Hematopoietic multipotent progenitor cell treated with erythropoietin and hydrocortisone succinate and interleukin-3 and kit ligand, for 8 days (in vitro differentiated cells): ENCODE data around the gene CLINT1.
"Not testable (repeated sequence)": the region's sequence is repeated elsewhere in the genome, so short reads cannot be mapped to it uniquely, and the experiment has no call there.

ENCODE experiments used
- DNase-seq: peaks from one replicate; pipeline ENCODE4 v3.0.0-alpha.2; 2015

The CLINT1 gene

DNA sequence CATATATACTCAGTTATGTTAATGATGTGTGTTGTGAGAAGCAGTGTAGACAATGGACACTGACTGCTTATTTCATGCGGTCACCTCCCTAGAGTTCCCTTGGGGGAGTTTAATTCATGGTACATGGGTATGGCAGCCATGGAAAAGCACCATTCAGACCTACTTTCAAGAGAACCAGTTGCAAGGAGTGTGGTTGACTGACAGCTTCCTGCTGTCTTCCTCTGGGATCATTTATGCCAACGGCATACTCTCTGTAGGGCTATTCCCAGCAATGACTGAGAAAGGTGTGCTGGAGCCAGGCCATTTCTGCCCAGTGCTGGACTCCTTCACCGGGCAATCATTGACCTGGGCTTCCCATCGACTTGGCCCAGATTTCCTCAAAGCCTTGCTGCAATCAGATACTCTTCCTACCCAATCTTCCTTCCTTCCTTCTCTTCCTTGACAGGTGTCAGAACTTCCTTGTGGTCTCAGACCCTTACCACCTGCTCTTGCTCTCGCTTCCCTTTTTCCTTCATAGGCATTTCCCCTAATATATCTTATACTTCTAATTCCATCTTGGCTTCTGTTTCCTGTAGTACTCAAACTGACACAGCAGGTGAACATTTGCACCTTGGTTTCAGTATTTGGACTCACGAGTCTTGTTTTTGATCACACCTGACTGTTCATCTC is 3.4 kb upstream of the CLINT1 start:
- no peak for DNase-seq

DNA sequence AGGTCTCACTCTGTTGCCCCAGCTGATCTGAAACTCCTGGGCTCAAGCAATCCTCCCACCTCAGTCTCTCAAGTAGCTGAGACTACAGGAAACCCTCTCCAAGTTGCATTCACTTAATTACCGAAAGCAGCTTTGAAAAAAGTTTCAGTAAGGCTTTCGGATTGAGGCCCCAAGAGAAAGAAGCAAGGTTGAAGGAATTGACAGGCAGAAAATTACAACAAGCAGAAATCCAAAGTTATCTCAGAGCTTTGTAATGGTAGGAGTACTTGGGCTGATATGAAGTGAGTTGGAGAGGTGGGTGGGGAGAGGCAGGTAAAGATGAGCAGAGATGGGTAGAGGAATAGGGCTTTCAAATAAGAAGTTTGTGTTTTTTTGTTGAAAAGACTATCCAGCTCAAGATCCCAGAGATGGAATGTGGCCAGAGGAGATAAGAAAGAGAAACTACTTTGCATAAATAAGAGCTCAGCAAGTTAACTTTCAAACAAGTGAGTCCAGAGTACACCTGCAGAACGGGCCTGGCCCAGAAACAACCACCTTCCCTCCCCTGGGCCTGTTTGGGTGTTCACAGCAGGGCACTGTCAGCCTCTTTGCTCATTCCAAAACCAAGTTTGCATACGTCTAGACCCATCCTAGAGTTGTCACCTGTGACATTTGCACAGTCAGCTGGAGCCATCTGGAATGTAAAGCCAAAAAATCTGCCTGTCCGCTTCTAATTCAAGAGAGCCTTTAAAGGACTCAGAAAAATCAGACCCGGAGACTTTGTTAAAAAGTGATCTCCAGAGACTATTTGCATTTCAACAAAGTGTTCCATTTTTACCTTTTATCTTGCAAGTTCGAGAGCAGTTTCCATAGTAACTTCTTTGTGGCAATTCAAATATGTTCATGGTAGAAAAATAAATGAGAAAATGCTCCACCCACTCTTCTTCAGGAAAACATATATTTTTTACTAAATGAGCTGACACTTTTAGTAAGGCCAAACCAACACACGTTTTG is 2.2 kb upstream of the CLINT1 start:
- no peak for DNase-seq

DNA sequence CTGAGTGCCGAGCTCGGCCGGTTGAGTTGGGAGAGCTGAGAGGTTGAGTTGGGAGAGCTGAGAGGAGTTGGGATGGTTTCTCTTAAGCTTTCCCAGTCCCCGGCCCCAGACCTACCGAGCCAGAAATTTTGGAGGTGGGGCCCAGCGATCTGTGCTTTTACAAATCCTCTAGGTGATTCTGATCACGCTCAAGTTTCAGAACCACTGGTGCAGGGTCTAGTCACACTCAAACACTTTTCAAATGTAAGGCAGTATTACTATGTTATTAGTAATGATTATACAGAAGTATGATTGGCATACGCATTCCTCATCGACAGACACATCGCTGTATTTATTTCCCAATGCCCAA is 256 bp upstream of the CLINT1 start:
- DNase-seq, result no peak

DNA sequence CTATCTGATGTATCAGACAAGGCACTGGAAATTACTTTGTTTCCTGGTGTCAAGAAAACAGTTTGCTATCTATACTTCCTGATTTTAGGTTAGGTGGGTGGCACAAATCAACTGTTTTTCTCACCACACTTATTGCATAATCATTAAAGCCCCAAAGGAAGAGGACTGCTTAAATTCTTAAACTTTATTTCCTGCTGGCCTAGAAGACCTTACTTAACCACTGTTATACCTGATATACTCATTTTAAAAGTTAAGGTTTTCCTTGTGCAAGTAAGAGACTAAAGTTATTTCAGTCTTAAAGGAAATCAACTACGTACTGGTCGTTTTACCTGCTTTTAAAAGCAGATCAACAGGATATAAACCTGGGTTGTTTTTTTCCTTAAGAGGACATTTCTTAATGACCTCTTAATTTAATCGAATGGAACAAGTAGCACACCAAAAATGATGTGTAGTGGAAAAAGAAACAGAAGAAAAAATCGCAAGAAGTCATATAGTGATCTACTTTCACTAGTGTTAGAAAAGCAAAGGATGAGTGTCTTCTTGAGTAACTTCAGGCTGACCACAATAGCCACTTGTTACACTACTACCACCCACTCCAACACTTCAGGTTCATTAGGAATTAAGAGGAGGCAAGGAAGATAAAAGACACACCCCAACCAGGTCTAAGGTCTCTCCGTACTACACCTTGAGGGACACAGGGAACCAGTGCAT is 974 bp downstream of the CLINT1 start:
- peak; percentile 59 for DNase-seq

DNA sequence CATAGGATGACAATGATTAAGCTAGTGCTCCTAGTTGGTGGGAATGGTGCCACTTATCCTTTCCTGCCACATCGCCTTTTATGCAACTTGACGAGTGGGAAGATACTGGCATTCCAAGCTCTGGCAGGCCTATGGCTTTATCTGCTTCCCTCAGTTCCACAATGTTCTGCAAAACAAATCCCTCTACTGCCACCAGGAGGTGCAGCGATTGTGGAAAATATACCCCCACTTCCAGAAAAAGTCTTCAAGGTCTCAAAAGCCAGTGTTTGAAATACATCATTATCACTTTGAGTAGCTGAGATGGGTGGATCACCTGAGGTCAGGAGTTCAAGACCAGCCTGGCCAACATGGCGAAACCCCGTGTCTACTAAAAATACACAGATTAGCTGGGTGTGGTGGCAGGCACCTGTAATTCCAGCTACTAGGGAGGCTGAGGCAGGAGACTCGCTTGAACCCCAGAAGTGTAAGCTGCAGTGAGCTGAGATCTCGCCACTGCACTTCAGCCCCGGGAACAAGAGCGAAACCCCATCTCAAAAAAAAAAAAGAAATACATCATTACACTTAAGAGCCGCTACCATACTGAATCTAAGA is 3.4 kb downstream of the CLINT1 start:
- DNase-seq, result peak; percentile 75

DNA sequence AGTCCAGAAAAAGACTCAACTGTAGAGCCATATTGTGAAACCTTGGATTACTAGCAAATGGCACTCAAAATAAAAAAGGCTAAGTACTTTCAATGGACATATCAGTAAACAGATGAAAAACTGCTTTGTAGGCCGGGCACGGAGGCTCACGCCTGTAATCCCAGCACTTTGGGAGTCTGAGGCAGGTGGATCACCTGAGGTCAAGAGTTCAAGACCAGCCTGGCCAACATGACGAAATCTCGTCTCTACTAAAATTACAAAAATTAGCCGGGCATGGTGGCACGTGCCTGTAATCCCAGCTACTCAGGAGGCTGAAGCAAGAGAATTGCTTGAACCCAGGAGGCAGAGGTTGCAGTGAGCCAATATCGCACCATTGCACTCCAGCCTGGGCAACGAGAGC is 5.6 kb downstream of the CLINT1 start:
- DNase-seq, result not testable (repeated sequence)

DNA sequence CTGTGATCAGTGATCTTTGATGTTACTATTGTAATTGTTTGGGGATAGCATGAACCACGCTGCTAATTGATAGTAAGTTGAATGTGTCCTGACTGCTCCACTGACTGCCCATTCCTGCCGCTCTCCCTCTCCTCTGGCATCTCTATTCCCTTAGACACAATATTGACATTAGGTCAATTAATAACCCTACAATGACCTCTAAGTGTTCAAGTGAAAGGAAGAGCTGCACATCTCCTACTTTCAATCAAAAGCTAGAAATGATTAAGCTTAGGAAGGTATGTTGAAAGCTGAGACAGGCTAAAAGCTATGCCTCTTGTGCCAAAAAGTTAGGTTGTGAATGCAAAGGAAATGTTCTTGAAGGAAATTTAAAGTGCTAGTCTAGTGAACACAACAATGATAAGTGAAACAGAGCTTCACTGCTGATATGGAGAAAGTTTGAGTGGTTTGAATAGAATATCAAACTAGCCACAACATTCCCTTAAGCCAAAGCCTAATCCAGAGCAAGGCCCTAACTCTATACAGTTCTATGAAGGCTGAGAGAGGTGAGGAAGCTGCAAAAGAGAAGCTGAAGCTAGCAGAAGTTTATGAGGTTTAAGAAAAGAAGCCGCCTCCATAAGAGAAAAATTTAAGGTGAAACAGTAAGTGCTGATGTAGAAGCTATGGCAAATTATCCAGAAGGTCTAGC is 12.9 kb downstream of the CLINT1 start:
- no peak for DNase-seq

DNA sequence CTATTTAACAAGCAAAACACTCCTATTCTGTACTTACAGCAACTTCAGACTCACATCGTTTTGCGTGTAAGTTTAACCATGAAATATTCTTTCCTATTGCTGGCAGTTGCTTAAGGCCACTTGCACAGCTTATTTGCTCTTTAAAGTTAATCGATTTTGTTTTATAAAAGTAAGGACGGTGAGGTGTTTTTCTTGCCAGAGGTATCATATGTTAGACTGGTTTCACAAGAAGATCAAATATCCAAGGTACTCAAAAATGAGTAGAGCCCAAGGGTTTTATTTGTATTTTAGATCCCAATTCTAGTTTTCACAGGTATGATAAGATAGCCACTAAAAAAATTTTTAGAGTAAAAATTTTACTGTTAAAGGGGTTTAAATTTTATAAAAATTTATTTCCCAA is 16.2 kb downstream of the CLINT1 start:
- no peak for DNase-seq

DNA sequence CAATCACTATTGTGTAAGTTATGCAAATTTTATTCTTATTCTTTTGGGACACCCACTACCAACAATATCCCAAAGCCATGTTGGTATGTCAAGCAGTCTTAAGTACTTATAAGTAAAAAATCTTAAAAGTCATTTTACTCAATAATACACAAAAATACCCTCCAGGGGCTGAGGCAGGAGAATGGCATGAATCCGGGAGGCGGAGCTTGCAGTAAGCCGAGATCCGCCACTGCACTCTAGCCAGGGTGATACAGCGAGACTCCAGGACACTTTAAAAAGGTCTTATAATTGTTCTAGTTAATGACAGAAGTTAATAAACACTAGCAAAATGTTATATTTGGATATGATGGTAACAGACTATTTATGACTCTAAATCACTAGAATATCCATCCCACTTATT is 16.8 kb downstream of the CLINT1 start:
- DNase-seq, result no peak

DNA sequence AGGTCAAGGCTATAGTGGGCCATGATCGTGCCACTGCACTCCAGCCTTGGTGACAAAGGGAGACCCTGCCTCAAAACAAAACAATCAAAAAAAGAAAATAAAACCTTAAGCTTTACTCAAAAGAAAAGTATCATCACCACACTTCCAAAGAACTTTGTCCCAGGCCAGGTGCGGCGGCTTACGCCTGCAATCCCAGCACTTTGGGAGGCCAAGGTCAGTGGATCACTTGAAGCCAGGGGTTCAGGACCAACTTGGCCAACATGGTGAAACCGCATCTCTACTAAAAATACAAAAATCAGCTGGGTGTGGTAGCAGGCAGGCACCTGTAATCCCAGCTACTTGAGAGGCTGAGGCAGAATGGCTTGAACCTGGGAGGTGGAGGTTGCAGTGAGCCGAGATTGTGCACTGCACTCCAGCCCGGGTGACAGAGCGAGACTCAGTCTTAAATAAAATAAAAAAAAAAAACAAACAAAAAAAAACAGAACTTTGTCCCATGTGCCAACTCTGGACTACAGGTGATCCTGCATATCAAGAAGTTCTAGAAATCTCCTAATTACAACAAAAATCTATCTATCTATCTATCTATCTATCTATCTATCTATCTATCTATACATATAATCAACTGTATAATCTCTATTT is 19.7 kb downstream of the CLINT1 start:
- no peak for DNase-seq

DNA sequence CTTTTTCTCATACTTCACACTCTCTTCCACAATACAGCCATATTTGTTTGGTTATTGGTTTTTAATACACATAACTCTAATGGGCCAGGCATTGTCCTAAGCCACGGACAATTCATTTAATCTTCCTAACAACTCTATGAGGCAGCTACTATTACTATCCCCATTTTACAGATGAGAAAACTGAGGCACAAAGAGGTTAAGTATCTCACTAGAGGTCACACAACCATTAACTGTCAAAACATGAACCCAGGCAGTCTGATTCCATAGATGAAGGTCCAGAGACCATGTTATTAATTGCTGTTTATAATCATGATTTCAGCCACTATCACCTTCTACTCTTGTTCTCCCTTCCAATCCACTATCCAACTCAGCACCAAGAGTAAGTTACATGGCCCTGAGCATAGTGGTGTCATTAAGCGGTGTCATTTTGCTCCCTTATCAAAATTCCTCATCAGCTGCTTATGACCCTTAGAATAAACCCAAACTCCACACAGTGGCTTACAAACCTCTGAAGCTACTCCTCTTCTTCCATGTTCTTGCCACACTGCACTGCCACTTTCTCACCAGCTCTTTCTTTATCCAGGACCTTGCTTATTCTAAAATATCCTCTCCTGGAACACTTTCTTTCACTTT is 22.7 kb downstream of the CLINT1 start:
- no peak for DNase-seq

DNA sequence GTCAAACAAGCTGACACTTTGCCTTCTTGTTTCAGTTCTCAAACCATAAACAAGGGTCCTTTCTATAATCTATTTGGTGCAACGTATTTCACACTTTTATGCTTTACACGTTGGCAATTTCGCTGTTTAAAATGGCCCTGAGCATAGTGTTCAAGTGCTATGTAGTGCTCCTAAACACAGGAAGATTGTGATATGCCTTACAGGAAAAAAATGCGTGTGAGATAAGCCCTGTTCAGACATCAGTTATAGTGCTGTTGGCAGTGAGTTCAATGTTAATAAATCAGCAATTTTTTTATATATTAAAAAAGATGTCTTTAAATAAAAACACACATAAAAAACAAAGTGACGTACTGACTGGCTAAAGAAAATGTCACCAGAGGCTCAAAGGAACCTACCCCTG is 23.9 kb downstream of the CLINT1 start:
- peak; percentile 40 for DNase-seq

DNA sequence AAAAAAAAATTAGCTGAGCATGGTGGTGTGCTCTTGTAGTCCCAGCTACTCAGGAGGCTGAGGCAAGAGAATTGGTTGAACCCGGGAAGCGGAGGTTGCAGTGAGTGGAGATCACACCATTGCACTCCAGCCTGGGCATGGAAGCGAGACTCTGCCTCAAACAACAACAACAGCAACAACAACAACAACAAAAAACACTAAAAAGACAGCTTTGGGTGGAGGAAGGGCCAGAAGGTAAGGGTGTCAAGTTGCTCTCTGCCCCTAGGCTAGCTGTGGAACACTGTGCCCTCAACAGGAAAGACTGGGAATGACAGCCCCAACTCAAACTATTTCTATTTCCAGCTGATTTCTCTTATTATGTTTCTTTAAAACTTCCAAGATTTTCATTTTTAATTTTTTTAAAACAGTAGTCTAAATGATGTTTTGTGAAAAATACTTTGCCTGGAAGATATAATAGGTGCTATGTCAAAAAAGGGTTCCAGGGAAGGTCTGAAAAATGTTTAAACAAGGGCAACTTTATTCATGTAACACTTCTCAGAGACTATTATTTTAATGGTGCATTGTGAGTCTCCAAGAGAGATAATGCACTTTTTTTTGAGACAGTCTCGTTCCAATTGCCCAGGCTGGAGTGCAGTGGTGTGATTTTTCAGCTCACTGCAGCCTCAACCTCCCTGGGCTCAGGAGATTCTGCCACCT is 29.9 kb downstream of the CLINT1 start:
- DNase-seq, result peak; percentile 49

DNA sequence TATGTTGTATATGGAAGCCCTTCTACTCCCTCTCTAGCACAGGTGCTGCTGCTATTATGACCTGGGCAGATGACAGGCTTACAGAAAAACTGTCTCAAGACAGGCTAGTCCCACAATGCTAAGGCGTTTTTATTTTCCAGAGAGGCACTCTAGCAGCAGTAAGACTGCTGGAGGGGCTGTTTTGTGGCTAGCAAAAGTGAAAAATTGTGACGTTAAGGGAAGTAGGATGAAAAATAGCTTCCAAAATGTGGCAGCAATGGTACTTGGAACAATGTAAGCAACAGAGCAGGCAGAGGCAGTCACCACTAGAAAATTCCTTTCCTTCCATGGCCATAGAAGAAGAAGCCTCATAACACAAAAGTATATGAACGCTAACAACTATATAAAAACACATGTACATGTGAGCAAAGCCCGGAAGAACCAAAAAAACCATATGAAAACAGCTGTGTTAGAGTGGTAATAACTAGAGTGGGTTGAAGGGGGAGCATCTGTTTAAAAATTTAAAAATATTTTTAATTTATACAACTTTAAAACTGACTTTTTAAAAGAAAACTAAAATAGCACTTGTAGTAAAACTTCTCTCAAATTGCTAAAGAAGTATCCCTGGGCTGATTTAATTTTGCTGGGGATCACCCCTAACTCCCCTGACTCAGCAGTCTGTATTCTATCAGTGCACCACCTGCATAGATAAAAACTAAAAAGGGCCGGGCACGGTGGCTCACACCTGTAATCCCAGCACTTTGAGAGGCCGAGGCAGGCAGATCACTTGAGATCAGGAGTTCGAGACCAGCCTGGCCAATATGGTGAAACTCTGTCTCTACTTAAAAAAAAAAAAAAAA is 30.6 kb downstream of the CLINT1 start:
- DNase-seq, result no peak

DNA sequence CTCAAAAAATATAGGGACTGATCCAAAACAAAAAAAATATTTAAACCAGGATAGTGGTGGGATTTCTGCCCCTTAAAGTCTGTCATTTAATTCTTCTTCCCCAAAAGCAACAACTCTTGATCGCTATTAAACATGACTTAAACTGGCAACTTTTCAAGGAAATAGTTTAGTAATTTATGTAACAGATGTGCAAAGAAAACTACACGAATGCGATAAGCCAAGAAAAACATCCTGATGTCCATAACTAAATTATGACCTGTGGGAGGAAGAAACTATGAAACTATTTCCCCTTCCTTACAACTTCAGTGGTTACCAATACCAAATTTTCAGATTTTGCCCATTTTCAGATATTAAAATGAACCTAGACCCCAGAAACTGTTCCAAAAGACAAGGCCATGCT is 31.5 kb downstream of the CLINT1 start:
- no peak for DNase-seq

DNA sequence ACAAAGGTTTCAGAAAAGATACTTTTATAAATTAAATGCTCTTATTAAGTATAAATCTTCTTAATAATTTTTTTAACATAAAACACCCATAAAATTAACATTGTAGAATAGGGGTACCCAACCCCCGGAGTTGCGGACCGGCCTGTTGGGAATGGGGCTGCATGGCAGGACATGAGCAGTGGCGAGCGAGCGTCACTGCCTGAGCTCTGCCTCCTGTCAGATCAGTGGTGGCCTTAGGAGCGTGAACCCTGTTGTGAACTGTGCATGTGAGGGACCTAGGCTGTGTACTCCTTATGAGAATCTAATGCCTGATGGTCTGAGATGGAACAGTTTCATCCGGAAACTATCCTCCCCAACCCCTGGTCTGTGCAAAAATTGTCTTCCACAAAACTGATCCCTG is 35.3 kb downstream of the CLINT1 start:
- DNase-seq, result no peak

DNA sequence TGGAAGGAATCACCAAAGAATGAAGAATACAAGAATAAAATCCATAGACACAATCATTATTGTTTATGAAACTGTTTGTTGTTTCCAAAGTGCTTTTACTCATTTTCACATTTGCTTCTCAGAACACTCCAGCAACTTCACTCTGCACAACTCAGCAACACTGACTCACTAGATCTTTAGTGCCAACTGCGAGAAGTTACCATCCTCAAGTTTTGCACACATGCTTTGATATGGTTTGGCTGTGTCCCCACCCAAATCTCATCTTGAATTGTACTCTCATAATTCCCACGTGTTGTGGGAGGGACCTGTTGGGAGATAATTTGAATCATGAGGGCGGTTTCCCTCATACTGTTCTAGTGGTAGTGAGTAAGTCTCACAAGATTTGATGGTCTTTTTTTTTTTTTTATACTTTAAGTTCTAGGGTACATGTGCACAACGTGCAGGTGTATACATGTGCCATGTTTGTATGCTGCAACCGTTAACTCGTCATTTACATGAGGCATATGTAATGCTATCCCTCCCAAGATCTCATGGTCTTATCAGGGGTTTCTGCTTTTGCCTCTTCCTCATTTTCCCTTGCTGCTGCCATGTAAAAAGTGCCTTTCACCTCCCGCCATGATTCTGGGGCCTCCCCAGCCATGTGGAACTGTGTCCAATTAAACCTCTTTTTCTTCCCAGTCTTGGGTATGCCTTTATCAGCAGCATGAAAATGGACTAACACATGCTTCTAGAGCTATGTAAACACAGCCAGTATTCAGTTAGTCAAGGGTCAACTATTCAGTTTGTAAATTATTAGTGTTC is 36.9 kb downstream of the CLINT1 start:
- no peak for DNase-seq

DNA sequence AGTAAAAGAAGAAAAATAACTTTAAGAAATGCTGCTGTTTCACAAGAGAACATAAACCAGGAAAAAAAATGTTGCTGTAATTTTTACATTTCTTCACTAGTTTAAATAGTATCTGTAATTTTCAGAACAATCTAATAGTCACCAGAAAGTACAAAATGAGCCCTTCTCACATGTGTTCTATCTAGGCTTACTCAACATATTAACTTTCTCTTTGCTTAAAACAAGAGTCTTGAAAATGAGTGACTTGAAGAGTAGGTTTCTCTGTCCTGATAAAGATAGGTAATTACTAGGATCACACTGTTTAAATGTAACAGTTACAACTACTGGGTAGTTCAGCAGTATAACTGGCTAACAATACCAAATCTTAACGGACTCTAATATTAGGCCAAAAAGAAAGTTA is 37.5 kb downstream of the CLINT1 start:
- no peak for DNase-seq

DNA sequence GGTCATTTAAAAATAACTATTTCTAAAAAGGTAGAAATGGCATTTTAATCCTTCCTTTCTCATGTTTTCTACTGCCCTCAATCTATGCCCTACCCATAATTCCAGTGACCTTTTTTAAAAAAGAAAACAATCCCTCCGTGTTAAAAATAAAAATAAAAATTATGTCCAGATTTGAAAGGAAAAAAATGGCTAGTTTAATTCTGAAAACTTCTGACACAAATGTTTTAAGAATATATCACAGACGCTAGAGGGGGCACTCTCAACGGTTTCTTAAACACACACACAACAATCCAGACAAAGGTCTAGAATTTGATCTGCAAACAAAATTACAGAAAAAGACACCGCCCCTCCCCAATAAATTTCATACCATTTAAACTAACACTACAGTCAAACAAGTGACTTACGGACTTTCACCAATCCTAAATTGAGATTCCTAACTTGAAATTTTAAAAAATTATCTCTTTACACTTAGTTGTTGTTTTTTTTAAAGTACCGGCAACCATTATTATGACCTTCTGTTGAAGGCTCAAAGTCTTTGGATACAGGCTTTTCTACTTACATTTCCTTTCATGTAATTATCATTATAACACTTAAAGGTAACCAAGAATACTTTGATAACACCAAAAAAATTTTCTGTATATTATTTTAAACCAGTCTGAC is 38.2 kb downstream of the CLINT1 start:
- DNase-seq, result peak; percentile 75
